Stimulated activated CD4-positive, alpha-beta T cell treated with anti-CD3 and anti-CD28 coated beads, Interleukin-1b, Interleukin-23, amount 100 ng/mL, for 1 hour (primary cell): ENCODE measurements around the gene KLF6.
"Not testable (repeated sequence)": the region's sequence is repeated elsewhere in the genome, so short reads cannot be mapped to it uniquely, and the experiment has no call there.

Experiments used
- DNase-seq, 2 donors: peaks; one replicate each; pipeline ENCODE4 v3.0.0-alpha.2; 2020; ENCODE audit warnings: low read depth in 2 of 2

Gene KLF6

GRCh38 chr10:3757250-3757637, 27.8 kb downstream of the KLF6 start:
- no peak for DNase-seq

DNA sequence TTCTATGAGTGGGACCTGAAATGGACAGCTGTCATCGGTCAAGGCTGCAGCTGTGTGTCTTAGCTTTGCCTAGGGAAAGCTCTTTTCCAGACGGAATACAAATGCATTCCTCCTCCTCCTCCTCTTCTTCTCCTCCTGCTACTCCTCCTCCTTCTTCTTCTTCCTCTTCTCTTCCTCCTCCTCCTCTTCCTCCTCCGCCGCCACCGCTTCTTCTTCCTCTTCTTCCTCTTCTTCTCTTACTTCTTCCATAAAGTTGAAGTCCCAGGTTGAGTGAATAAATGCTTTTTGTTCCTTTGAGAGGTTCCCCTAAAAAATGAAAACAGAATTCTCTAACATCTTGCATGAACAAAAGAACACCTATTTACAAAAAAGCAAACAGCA, 28.7 kb downstream of the KLF6 start:
- no peak for DNase-seq

DNA sequence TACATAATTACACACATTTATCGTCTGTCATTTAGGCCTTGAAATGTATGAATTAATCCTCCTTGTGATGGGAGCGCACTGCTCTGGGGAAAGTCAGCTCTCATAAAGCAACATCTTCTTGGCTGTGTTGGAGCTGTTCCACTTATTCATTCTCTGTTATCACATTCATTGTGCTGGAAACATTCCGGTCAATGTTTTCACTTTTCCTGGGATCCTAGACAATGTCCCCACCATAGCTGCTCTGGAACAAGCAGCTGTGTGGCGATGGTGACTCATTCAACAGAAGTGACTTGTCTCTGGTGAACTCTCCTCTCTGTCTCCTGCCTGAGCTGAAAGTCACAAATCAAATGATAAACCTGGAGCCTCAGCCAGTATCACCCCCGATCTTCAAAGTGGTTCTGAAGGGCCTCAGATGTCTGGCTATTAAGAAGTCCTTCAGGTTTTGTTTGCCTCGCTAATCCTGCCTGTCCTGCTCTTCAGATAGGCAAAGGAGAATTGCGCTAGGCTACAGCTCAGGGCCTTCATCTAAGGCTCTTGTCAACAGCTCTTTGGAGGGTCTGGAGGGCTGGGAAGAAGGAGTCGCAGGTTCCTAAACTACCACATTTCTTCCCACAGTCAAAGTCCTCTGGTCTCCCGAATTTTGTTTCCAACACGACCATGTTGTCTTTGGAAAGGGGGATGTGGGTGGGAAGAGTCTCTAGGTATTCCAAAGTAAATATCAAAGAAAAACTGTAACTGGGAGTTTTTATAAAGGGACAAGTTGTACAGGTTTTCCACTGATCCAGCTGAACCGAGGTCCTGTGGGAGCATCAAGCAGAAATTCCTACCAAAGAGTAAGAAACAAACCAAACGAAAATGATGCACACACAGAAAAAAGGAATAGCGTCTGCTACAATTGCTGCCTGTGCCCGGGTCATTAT, 29.3 kb downstream of the KLF6 start:
- no peak for DNase-seq

- no peak for DNase-seq
These were observed 30.1 kb downstream of the KLF6 start for GRCh38 chr10:3754727-3755439.

- no peak for DNase-seq
These were observed 34.2 kb downstream of the KLF6 start for GRCh38 chr10:3750854-3751253.

- no peak for DNase-seq
These were observed 34.8 kb downstream of the KLF6 start for GRCh38 chr10:3750006-3750816.

GRCh38 chr10:3749600-3749999, 35.4 kb downstream of the KLF6 start:
- no peak for DNase-seq

DNA sequence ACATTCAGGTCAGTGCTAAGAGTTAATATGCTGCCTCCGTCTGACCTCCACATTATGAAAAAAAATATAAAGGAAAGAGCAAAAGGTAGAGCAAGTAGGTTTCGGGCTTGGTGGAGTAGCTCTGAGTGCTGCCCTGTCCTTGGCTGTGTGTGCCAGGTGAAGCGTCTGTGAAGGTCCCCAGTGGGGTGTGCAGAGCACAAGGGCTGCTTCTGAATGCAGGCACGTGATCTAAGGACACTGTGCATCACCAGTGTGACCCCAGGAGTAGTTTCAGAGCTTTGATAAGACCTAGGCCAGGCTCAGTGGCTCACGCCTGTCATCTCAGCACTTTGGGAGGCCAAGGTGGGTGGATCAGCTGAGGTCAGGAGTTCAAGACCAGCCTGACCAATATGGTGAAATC, 36.0 kb downstream of the KLF6 start:
- DNase-seq = no peak

DNA sequence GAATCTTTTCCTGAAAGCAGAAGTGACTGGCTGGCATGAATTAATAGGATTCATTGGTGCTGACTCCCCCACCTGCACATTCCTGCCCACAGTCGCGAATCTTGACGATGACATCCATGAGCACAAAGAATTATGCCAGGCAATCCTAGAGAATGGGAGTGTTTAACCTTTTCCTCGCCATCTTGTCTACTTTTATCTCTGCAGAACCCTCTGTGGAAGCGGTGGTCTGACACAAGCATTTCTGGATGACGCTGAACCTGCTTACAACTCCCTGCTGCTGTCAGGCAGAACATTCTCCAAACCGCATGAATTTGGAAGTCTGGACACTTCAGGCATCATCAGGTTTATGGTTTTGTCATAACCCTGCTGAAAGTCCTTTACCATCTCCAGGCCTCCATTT, 36.5 kb downstream of the KLF6 start:
- no peak for DNase-seq

DNA sequence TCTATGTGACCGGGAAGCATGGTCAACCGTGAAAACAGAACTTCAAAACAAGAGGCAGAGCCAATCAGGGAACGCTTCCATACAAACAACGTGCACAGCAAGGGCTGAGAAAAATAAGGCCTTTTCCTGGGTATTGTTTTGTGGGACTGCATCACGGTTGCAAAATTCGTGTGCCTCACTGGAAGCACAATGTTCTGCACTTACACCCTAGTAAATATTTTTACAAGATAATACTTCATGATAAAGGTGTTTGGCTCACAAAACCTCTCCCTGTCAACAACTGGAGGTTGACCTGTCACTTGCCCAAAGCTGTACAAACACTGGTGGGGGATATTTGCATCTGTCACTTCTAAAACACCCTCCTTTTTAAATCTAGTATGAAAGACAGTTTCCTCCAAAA, 37.0 kb downstream of the KLF6 start:
- DNase-seq = no peak

DNA sequence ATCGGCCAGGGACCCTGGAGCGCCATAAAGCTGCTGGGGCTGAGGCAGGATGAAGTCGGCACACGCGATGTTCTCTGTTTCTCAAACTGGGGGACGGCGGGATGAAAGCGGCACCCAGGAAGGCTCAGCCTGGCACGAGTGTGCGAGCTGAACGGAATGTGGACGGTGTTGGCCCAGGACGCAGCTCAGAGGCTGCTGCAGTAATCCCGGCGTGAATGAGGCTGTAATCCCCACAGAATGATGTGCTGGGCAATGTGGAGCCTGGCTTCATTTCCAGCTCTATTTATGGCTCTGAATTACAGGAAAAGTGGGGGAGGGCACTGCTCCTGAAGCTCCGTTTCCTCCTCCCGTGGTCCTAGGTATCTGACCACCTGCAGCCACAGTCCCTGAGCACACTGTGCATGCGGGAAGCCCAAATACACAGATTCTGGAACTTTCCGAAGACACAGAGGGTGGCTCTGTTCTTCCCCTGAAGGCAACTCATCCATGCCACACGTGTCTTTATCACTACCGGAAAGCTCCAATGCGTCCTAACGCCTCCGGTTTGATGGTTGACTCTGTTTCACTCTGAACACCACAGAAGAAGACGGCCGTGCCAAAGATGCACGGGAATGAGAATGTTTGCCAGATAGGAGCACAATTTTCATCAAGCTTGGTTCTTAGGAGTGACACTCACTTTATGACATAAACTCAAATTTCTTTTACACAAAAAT, 37.6 kb downstream of the KLF6 start:
- no peak for DNase-seq

- no peak for DNase-seq
These were observed 38.4 kb downstream of the KLF6 start for GRCh38 chr10:3746634-3747033.

GRCh38 chr10:3745521-3745920, 39.5 kb downstream of the KLF6 start:
- DNase-seq = no peak

DNA sequence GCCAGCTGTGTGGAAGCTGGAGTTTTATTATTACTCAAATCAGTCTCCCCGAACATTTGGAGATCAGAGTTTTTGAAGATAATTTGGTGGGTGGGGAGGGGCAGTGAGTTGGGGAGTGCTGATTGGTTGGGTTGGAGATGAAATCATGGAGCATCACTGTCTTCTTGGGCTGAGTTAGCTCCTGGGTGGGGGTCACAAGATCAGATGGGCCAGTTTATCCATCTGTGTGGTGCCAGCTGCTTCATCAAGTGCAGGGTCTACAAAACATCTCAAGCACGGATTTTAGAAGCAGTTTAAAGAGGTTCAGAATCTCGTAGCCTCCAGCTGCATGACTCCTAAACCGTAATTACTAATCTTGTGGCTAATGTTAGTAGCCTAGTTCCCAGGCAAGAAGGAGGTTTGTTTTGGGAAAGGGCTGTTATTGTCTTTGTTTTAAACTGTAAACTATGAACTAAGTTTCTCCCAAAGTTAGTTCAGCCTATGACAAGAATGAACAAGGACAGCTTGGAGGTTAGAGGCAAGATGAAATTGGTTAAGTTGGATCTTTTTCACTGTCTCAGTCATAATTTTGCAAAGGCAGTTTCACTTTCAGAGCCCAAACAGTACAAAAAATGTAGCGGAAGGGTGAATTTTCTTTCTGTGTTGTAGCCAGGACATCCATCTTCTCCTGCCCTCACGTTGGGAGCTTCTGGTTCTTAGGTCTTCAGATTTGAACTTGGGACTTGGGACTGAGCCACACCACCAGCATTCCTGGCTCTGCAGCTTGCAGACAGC, 43.1 kb downstream of the KLF6 start:
- no peak for DNase-seq

DNA sequence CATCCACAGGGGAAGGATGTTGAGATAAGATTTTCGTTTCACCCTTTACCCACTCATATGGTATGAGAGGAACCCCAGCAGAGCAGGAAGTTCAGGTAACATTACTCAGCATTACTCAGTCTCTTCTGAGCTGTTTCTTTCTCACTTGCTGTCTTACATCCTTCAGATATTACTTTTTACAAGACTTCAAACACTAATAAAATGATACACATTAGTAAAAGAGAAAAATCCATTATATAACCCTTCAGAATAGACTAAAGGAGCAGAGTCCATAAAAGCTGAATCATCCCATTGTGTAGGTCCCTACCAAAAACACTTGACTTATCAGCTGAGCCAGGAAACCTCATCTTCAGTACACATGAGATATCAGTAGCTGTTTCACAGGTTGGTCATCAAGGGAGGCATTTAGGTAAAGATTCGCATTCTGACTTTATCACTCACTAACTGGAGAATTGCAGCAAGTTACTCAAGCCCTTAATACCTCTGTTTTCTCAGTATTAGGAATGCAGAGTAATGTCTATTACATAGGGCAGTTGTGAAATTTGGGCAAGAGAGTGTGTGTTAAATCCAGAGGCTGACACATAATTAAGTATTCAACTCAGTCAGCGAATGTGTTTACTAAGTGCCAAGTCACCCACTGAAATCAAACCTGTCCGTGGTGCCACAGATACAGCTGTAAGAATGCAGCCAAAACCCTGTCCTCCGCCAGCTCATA, 44.7 kb downstream of the KLF6 start:
- no peak for DNase-seq

GRCh38 chr10:3738855-3739350, 46.1 kb downstream of the KLF6 start:
- no peak for DNase-seq

DNA sequence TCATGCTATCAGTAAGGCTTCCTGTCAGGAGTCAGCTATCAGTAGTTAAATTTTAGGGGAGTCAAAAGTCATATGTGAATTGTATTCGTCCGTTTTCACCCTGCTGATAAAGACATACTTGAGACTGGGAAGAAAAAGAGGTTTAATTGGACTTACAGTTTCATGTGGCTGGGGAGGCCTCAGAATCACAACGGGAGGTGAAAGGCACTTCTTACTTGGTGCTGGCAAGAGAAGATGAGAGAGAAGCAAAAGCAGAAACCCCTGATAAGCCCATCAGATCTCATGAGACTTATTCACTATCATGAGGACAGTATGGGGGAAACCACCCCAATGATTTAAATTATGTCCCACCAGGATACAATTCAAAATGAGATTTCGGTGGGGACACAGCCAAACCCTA, 47.1 kb downstream of the KLF6 start:
- DNase-seq = no peak

DNA sequence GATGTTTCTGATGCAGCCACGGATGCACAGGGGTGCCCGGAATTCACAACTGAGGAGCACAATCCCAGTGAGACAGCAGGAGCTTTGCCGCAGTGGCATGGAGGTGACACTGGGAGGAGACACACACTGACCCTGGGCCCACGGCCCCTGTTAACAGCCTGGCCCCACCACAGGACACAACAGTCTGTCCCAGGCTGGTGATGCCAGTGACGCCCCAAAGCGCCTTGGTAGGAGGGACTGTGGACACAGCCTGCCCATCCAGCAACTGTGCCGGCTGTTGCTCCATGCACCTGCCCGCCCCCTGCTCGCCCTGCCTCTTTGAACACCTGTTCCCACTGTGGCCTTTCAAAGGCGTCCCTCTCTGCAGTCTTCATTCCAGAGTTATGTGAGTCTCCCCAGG, 49.8 kb downstream of the KLF6 start:
- DNase-seq = no peak

- DNase-seq = no peak
These were observed 50.9 kb downstream of the KLF6 start for GRCh38 chr10:3734111-3734510.

GRCh38 chr10:3732183-3732582, 52.8 kb downstream of the KLF6 start:
- not testable (repeated sequence) for DNase-seq
